ENCODE results near the gene GCLC. TPM values are rescaled to one million over a fixed set of nuclear protein-coding genes. Genes with fewer than 3 reads are reported as not detected.

The GCLC gene
- total and polyA plus RNA-seq, 8 donors, result 9.3 to 176 (median 53.9) TPM

- Histone ChIP-seq H3K4me1 (peaks cover 0 to 19% (median 1%) of the 10 kb centered on the region in 4 donors), H3K9me3 (no peaks in the 10 kb centered on the region), H3K27ac (no peak overlapping the region), H3K27me3 (no peaks in the 10 kb centered on the region), H3K36me3 (no peaks in the 10 kb centered on the region), H3K4me3 (no peak overlapping the region)
- intact Hi-C loops (cut with DNase I; ENCODE audit: low total_unique reads), result no loop called here
- no peak for TF ChIP-seq EP300 (IDR thresholded peaks at IDR 0.05)
- TF ChIP-seq CTCF (IDR thresholded peaks at IDR 0.05), result no peak
- no peak for DNase-seq
Observed at GRCh38 chr6:53591873-53592272, 47.0 kb upstream of the GCLC start.

- WGBS, 5 donors, result 70 to 83% (median 81%) methylated on average over 3 of the region's 3 CpGs
- H3K36me3 ChIP-seq, result no peaks in the 10 kb centered on the region
- H3K9me3 ChIP-seq, result no peaks in the 10 kb centered on the region
- H3K4me3 ChIP-seq, result no peak overlapping the region
- peak overlapping the region in 1 of 5 donors; percentile 30 for H3K27ac ChIP-seq
- intact Hi-C loops (cut with DNase I; ENCODE audit: low total_unique reads), result no loop called here
- peaks cover 0 to 19% (median 1%) of the 10 kb centered on the region in 4 donors for H3K4me1 ChIP-seq
- peak in 1 of 2 donors; percentile 16 for DNase-seq
- H3K27me3 ChIP-seq, result no peaks in the 10 kb centered on the region
- TF ChIP-seq POLR2AphosphoS5 (IDR thresholded peaks at IDR 0.05) (peak in 1 of 3 donors; percentile 21), EP300 (IDR thresholded peaks at IDR 0.05) (no peak)
Observed at GRCh38 chr6:53588816-53589509, 44.1 kb upstream of the GCLC start.

- Histone ChIP-seq H3K4me3 (no peak overlapping the region), H3K27ac (no peak overlapping the region), H3K27me3 (no peaks in the 10 kb centered on the region), H3K36me3 (no peaks in the 10 kb centered on the region), H3K4me1 (peaks cover 0 to 13% (median 3%) of the 10 kb centered on the region in 4 donors), H3K9me3 (no peaks in the 10 kb centered on the region)
- 82 to 93% (median 87%) methylated on average over 1 of the region's 1 CpG for WGBS, 5 donors
- intact Hi-C loops (cut with DNase I; ENCODE audit: low total_unique reads), result no loop called here
- no peak for DNase-seq
- TF ChIP-seq EP300 (IDR thresholded peaks at IDR 0.05) (no peak), POLR2AphosphoS5 (IDR thresholded peaks at IDR 0.05) (no peak)
Observed at GRCh38 chr6:53587291-53587690, 42.4 kb upstream of the GCLC start.

GRCh38 chr6:53585208-53585900, 40.5 kb upstream of the GCLC start:
- intact Hi-C loops (cut with DNase I; ENCODE audit: low total_unique reads), result no loop called here
- TF ChIP-seq POLR2A (IDR thresholded peaks at IDR 0.05), result no peak
- TF ChIP-seq POLR2AphosphoS5 (IDR thresholded peaks at IDR 0.05), result no peak
- no peak for TF ChIP-seq CTCF (IDR thresholded peaks at IDR 0.05)
- no peak for TF ChIP-seq EP300 (IDR thresholded peaks at IDR 0.05)
- 77 to 89% (median 82%) methylated on average over 7 of the region's 7 CpGs for WGBS, 5 donors
- H3K27me3 ChIP-seq, result no peaks in the 10 kb centered on the region
- H3K4me1 ChIP-seq, result peaks cover 0 to 13% (median 4%) of the 10 kb centered on the region in 4 donors
- no peaks in the 10 kb centered on the region for H3K9me3 ChIP-seq
- no peak overlapping the region for H3K4me3 ChIP-seq
- no peak for DNase-seq
- H3K36me3 ChIP-seq, result no peaks in the 10 kb centered on the region
- H3K27ac ChIP-seq, result no peak overlapping the region

GRCh38 chr6:53584726-53585125, 39.8 kb upstream of the GCLC start:
- 73 to 85% (median 79%) methylated on average over 2 of the region's 2 CpGs for WGBS, 5 donors
- H3K27me3 ChIP-seq, result no peaks in the 10 kb centered on the region
- intact Hi-C loops (cut with DNase I; ENCODE audit: low total_unique reads), result no loop called here
- H3K4me3 ChIP-seq, result no peak overlapping the region
- no peak for DNase-seq
- H3K36me3 ChIP-seq, result no peaks in the 10 kb centered on the region
- no peaks in the 10 kb centered on the region for H3K9me3 ChIP-seq
- H3K4me1 ChIP-seq, result peaks cover 0 to 13% (median 4%) of the 10 kb centered on the region in 4 donors
- TF ChIP-seq EP300 (IDR thresholded peaks at IDR 0.05), result no peak
- H3K27ac ChIP-seq, result no peak overlapping the region

- intact Hi-C loops (cut with DNase I; ENCODE audit: low total_unique reads), result no loop called here
- Histone ChIP-seq H3K27ac (no peak overlapping the region), H3K9me3 (no peaks in the 10 kb centered on the region), H3K4me3 (no peak overlapping the region), H3K27me3 (no peaks in the 10 kb centered on the region), H3K36me3 (no peaks in the 10 kb centered on the region), H3K4me1 (peaks cover 0 to 7% (median under 1%) of the 10 kb centered on the region in 4 donors)
- WGBS, 5 donors, result 87 to 94% (median 92%) methylated on average over 3 of the region's 3 CpGs
- TF ChIP-seq EP300 (IDR thresholded peaks at IDR 0.05) (no peak), CTCF (IDR thresholded peaks at IDR 0.05) (no peak), POLR2A (IDR thresholded peaks at IDR 0.05) (no peak), POLR2AphosphoS5 (IDR thresholded peaks at IDR 0.05) (no peak)
- no peak for DNase-seq
Observed at GRCh38 chr6:53583451-53583850, 38.5 kb upstream of the GCLC start.

Data from stomach (tissue), 9 donors.